Left renal pelvis (tissue), 4 donors: ENCODE data around the gene CCDC88A. TPM values are rescaled to one million over a fixed set of nuclear protein-coding genes. Genes with fewer than 3 reads are reported as not detected.
A peak's percentile ranks its signal among the peaks of the same experiment; 100 is the strongest.
"Not testable (repeated sequence)": the region's sequence is repeated elsewhere in the genome, so short reads cannot be mapped to it uniquely, and the experiment has no call there.

ENCODE experiments used
- DNase-seq, 4 donors: peaks; one replicate each; pipeline ENCODE4 v3.0.0-alpha.2; 2013; ENCODE audit warnings: low read depth in 4 of 4, low spot score in 3 of 4
- polyA plus RNA-seq, 4 donors: library from polyadenylated mRNA; unstranded; fragments of 120-200 nt; gene quantifications; one replicate each; pipeline ENCODE4 v1.2.1, GENCODE V29; 2013; ENCODE audit not compliant: insufficient read length in 4 of 4

CCDC88A gene
- polyA plus RNA-seq, 4 donors: 66.5 to 80.8 (median 76.9) TPM

DNA sequence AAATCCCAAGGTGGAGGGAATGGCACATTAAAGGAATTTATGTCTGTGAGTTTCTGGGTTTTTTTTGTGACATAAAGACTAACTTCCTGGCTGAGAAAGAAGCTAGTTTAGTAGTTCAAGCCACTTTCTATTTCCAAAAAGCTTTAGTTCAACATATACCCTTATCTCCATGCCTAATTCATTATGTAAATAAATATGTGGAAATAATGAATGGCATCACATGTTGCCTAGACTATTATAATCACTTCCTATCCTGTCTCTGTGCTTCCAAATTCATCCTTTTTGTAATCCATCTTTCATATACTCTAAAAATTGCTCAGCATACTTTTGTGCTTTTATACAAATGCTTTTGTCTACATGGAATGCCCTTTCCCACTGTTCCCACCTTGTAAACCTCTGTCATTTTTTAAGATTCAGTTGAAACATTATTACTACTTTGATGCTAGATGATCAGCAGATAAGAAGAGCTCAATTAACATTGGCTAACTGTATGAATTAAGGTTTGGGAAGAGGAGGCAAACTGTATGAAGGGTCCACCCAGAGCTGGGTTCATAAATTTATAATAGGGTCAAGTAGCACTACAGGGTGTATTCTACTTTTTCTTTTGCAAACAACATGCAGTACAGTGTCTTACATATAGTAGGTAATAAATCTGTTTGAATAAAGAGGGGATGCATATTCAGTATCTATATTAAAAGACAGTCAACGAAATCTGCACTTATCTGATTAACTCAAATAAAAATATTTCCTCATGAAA, 88.9 kb downstream of the CCDC88A start:
- no peak for DNase-seq

DNA sequence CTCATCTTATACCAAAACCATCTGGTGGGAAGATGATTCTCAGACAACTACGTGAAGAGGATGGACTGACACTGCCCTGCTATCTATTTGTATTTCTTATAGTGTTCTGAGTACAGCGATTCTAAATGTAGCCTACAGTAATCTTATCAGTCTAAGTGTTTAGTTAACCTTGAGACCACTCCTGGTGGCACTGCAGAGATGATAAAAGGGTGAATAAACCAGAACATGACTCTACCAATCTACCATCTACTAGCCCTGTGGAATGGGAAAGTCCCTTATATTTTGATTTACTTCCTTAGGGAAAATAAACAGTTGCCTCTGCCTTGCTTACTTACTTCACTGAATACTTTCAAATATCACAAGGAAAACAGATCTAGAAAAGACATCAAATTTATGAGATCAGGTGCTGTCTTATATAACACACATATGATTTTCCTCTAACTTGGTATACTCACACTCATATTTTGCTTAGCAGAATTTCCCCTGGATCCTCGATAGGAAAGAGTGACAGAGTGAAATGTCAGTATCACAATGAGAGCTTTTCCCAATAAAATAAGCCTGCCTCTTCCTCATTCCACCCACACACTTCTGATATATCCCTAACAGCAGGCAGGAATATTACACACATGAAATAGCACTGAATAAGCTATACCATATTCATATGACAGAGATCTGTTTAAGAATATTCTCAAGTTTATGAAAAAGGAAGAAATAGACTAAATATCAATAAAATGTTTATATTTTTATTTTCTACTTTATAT, 92.0 kb downstream of the CCDC88A start:
- no peak for DNase-seq

DNA sequence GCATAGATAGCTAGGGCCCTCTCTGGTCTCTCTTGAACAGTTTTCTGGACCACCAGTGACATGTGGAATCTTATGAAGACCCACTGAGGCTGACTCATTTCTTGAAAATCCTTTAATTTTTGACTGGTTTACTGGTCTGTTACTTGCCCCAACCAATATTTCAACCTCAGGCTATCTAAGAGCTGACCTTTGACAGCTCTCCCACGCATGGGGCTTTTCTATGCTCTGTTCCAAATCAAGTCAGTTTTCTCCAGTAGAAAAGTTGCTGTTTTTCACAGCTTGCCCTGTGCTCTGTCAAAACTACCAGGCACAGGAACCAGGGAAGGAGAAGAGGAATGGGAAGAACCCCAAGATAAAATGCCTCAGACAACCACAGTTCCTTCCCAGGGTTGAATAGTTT, 104.7 kb downstream of the CCDC88A start:
- no peak for DNase-seq

DNA sequence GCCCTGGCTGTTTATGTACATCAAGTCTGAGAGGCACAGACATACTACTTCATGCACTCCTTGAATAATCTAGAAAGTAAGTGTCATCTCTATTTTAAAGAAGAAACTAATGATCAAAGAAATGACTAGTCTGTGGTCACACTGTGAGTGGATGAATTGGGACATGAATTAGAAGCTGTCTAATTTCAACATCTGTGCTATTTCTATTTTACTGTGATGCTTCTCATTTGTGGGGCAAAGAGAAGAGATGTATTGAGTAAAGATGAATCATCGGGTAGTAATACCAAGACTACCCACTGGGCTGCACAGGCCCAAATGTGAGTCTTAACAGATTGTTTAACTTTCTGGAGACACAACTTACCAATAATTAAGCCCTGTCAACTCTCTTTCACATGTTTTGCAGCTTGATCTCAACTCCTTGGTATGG, 108.2 kb downstream of the CCDC88A start:
- DNase-seq: no peak

DNA sequence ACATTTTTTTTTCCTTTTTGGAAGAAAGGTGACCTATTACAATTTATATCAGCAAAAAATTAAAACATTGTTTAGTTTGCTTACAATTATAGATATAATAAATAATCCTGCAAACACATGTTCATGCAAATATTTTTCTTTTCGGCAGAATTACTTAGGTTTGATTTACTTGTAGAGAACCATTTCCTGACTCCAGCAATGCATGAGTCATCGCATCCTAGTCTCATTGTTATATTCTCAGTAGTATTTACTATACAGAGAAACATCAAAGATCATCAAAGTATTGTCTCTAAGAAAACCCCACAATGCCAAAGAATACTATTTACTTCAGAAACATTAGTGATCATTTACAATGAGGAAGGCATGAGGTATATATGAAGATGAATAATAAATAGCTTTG, 110.2 kb downstream of the CCDC88A start:
- no peak for DNase-seq

DNA sequence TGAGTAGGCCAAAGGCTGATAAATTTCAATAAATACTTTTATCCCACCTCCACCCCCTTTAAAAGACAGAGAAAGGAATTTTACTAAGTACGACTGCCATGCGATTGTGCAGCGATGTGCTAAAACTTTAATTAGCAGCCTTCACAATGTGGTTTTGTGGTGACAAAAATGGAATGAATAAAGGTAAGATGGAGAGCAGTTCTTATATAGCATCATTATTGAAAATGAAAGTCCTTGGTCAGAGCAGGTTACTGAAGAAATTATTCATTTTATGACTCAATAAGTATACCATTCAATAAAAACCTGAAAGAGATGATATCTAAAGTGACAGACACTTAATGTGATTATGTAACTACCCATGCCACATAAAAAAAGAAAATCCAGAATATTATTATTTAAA, 117.4 kb downstream of the CCDC88A start:
- no peak for DNase-seq

DNA sequence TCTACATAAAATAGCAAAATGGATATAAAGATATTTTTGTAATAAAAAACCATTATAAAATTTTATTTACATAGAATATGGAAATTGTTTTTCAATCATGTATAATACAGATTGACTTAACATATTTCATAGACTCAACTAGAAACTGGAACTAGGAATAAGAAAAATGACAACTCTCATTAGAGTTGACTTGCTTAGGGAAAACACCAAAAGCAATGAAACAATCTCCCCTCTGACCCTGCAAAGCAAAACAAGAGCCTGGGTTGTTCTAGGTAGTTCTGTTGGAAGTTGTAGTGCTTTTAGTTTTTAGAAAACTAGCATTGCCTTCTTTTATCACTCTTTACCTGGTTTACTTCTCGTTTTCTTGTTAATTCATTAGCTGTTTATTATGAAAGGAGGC, 118.4 kb downstream of the CCDC88A start:
- no peak for DNase-seq

DNA sequence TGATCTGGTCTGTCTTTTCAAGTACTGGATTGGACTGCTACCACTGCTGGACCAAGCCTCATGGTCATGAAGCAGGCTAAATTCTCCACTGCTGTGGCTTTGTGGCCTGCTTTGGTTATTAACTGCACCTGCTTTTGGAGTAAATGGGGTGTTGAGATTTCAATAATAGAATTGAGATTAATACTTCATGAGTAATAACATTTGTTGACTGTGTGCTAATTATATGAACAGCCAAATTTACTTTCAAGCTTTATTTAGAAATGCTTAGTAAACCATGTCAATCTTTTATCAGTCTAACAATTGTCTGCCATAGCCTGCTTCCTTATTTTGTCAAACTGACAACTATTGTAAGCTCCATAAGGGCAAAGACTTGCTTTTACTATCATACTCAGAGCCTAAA, 123.3 kb downstream of the CCDC88A start:
- no peak for DNase-seq

DNA sequence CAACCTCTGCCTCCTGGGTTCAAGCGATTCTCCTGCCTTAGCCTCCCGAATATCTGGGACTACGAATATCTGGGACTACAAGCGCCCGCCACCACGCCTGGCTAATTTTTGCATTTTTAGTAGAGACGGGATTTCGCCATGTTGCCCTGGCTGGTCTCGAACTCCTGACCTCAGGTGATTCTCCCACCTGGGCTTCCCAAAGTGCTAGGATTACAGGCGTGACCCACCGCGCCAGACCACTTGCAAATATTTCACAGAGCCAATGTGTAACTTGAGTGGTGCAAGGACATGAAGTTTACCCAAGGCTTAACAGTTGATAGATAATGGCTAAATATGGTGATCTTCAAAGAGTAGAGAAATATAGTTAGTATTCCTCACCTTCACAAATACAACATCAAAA, 136.6 kb downstream of the CCDC88A start:
- DNase-seq: no peak

DNA sequence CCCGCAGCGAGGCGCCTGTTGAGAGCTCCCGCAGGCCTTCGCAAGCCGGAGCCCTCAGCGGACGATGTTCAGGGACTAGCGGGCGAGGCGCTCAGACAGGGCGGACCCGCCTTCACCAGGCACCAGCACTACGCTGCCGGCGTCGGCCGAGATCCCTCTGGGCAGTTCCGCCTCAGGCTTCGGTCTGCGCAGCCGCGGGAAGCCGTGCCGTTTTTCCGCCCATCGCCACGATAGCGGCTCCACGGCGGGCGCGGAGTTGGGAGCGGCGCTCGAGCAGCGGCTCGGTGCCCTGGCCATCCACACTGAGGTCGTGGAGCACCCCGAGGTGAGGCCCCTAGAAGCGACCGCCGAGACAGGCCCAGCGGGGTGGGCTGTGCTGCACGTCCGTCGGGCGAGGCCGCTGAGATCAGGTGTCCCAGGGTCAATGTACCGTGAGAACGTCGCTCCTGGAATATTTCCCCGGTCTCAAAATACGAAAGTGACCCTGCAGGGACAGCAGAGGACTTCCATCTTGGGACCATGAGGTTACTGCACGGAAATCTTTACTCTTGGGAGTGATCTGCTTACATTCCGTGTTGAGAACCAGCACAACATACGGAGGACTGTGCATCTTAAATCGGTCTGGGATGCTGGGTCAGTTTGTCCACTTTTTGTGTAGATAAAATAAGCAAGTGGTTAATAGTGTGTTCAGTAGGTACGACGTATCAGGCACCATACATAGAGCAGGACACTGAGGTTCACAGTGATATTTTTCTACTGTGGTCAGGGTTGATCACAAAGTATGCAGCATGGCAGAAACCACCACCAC, 137.3 kb downstream of the CCDC88A start:
- peak; percentile 50 to 62 (median 54) for DNase-seq

DNA sequence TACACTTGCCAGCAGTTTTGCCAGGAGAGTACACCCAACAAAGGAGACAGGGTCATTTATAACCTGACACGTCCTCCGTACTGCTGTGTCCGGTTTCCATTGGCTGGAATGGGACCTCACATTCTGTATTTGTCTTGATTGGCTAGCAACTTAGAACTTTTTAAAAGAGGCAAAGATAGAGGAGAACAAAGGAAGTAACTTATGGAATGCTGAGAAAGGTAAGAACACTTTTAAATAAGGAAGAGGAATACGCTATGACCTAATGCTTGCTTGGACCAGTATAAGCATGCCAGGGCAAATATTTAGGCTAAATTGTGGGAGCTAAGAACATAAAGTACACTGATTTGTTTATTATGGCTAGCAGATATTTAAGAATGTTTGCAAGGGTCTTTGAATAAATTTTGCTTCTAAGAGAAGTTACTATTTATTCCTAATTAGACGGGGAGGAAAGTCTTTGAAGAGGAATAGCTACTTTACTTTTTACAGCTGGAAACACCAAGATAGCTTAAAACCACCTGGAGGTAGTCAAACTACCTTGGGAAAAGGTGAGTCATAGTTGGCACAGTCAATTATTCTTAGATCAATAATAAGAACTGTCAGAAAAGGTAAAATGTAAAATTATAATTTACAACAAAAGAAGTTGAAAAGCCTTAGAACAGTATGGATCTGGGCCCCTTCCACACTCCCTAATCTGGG, 138.7 kb downstream of the CCDC88A start:
- DNase-seq: not testable (repeated sequence)

DNA sequence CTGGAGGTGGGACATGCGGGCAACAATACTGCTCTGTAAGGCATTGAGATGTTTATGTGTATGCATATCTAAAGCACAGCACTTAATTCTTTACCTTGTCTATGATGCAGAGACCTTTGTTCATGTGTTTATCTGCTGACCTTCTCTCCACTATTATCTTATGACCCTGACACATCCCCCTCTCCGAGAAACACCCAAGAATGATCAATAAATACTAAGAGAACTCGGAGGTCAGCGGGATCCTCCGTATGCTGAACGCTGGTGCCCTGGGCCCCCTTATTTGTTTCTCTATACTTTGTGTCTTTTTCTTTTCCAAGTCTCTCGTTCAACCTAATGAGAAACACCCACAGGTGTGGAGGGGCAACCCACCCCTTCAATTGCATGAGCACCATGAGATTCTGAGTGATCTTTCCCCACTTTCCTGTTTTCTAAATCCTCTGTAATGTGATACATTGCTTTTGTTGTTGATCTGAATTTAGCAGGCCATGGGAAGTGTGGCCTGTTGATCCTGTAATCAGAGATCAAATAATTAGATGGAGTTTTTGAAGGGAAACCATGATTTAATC, 139.7 kb downstream of the CCDC88A start:
- not testable (repeated sequence) for DNase-seq

DNA sequence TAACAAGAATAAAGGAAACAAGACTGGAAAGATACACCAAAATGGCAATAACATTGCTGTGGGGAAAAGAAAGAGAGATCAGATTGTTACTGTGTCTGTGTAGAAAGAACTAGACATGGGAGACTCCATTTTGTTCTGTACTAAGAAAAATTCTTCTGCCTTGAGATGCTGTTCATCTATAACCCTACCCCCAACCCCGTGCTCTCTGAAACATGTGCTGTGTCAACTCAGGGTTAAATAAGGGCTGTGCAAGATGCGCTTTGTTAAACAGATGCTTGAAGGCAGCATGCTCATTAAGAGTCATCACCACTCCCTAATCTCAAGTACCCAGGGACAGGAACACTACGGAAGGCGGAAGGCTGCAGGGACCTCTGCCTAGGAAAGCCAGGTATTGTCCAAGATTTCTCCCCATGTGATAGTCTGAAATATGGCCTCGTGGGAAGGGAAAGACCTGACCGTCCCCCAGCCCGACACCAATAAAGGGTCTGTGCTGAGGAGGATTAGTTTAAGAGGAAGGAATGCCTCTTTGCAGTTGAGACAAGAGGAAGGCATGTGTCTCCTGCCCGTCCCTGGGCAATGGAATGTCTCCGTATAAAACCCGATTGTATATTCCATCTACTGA, 140.3 kb downstream of the CCDC88A start:
- DNase-seq: not testable (repeated sequence)

DNA sequence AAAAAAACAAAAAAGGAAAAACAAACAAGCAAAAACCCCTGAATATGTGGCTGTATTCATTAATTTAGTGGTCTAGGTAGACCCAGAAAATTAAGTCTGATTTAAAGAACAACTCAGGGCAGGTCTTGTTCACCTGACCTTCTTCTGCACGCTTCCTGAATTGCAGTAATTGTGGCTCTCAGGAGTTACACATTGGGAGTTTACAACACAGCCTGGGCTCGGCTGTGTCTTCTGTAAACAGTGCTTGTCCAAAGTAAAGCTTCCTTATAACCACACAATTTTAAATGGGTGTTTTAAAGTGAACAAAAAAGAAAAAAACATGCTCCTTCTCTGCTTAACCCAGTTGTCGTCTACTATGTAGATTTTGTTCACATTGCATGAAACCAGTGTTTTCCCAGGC, 142.3 kb downstream of the CCDC88A start:
- no peak for DNase-seq

DNA sequence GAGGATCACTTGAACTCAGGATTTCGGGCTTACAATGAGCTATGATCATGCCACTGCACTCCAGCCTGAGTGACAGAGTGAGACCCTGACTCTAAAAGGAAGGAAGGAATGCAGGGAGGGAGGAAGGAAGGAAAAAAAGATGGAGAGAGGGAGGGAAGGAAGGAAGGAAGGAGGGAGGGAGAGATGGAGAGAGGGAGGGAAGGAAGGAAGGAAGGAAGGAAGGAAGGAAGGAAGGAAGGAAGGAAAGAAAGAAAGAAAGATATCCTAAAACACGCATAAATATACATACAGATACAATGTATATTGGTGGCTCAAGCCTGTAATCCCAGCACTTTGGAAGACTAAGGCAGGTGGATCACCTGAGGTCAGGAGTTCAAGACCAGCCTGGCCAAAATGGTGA, 145.3 kb downstream of the CCDC88A start:
- DNase-seq: not testable (repeated sequence)

DNA sequence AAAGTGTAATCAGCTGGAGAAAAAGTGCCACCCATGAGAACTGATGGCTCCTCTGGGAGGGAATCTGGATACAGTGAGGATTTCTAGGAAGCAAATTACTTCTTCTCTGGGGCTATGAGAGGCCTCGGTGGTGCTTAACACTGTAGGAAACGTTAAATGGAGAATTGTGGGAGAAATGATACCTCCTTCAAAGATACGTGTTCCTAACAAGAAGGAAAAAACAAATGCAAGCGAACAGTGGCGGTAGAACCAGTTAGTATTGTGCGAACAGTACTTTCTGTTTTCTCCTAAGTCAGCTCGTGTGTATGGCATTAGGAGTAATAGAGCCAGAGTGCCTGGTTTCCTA, 150.0 kb downstream of the CCDC88A start:
- peak in 1 of 4 donors; percentile 6 for DNase-seq

DNA sequence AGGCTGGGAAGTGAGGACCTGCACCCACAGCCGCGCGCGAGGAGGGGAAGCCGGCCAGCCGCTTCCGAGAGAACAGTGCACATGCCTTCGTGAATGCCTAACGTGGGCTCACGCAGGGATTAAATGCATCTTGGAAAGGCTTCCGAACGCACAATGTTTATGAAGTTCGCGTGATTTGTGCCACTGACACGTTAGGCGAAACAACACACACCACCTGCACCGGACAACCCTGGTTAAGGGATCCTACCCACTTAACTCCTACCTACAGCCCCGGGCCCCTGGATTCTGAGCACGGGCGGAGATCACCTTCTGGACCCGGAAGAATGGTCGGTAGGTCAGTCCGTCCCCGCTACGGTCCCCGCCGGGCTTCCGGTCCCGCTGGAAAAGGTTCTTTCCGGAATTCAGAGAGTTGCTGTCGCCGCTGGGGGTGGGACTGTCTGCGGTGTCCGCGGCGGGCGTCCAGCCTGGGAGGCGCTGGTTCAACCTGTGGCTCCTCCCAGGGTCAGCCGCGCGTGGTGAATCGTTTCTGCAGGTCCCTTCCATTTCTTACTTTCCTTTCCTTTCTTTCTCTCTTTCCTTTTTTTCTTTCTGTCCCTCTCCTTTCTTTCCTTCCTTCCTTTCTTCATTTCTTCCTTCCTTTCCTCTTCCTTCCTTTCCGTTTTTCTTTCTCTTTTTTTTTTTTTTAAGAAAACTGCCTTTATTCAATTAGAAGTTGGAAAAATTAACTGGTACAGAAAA, 150.6 kb downstream of the CCDC88A start, which contains the start of gene MTIF2:
Gene MTIF2, minus strand, starts transcription at position 325 of the 738 bp plus-strand sequence. CDS start 5,373 bp downstream, outside the sequence.
- peak; percentile 81 to 90 (median 86) for DNase-seq

DNA sequence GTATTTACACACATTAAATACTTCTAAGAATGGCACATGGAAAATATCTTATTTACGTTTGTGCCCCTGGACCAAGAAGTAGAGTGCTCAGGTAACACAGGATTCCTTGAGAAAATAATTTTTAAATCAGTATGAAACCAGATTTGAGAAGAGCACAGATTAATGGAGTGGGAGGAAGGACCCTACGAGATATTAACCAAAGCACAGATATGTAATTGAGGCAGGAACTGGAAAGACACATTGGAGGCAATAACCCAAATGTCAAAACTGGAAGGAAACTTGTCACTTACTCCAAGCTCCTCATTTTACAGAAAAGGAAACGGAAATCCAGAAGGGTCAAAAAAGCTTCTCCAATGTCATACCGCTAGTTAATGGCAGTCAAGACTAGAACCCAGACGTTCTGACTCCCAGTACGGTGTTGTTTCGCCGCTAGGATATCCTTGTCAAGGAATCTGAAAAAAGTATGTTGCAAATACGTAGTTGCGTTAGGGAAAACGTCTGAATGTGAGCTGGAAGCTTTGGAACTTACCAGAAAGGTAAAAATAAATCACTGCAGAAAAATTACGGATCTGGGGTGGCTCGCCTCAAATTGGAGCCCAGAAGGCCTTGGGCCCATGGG, 151.3 kb downstream of the CCDC88A start:
- DNase-seq: peak in 1 of 4 donors; percentile 12

DNA sequence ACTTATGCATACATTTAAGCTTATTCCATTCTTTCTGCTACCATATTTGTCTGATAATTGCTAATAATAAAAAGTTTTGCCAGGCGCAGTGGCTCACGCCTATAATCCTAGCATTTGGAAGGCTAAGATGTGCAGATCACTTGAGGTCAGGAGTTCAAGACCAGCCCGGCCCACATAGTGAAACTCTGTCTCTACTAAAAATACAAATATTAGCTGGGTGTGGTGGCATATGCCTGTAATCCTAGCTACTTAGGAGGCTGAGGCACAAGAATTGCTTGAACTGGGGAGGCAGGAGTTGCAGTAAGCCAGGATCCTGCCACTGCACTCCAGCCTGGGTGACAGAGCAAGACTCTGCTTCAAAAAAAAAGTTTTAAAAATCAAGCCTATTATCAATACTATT, 160.1 kb downstream of the CCDC88A start:
- not testable (repeated sequence) for DNase-seq
